Motor neuron (in vitro differentiated cells): Measurements from ENCODE around the gene CD164L2. TPM values are rescaled to one million over a fixed set of nuclear protein-coding genes. Genes with fewer than 3 reads are reported as not detected.

Source experiments
- ATAC-seq, 8 experiments: fragments of 200-7000 bp; cut with Tn5 transposase; replicated peaks in 6 of 8; 2 replicates each; pipeline ENCODE4 v1.8.0; 2021; ENCODE audit warnings: mild to moderate bottlenecking in 8 of 8, moderate library complexity in 8 of 8
- H3K27ac ChIP-seq, 2 donors: fragments of 250-450 bp; sonication (Bioruptor Pico); 2 replicates each; pipeline ENCODE4 v1.9.0; 2021; ENCODE audit warnings: antibody characterized with exemption in 2 of 2, mild to moderate bottlenecking in 2 of 2, moderate library complexity in 1 of 2
- H3K4me1 ChIP-seq, 2 donors: fragments of 250-450 bp; sonication (Bioruptor Pico); replicated peaks in 1 of 2; 2 replicates each; pipeline ENCODE4 v1.6.1; 2021; ENCODE audit warnings: antibody characterized with exemption in 2 of 2, mild to moderate bottlenecking in 2 of 2, moderate library complexity in 1 of 2
- H3K4me3 ChIP-seq, 5 donors: fragments of 250-450 bp; sonication (Bioruptor Pico); 2 replicates each; pipeline ENCODE4 v1.9.0; 2021; ENCODE audit warnings: antibody characterized with exemption in 5 of 5, mild to moderate bottlenecking in 5 of 5, moderate library complexity in 4 of 5
- WGBS, 10 experiments: fragments of 450-650 bp; shearing (Covaris generic); methylation state at CpG; one replicate each; pipeline ENCODE4 v1.0.0; 2022; 5-methylcytosine and 5-hydroxymethylcytosine counted together
- in situ Hi-C, 9 experiments: fragments of 400-800 bp; cut with MboI; loops; one replicate each; pipeline ENCODE4 v1.15.0; 2021; ENCODE audit warnings: low sequenced_read_pairs in 9 of 9, low pct_unique_long_range_greater_than_20kb in 2 of 9; ENCODE audit not compliant: unreplicated experiment in 9 of 9
- total RNA-seq, 8 experiments: library from RNA; unstranded; fragments of 300-600 nt; gene quantifications; 2 replicates each; pipeline versions ENCODE4 v1.2.3 to v1.2.4, GENCODE V29; 2022

CD164L2 gene
- total RNA-seq, 8 experiments from 2014 or later = 0.11 to 1.6 (median 0.54) TPM; not detected in 1

DNA sequence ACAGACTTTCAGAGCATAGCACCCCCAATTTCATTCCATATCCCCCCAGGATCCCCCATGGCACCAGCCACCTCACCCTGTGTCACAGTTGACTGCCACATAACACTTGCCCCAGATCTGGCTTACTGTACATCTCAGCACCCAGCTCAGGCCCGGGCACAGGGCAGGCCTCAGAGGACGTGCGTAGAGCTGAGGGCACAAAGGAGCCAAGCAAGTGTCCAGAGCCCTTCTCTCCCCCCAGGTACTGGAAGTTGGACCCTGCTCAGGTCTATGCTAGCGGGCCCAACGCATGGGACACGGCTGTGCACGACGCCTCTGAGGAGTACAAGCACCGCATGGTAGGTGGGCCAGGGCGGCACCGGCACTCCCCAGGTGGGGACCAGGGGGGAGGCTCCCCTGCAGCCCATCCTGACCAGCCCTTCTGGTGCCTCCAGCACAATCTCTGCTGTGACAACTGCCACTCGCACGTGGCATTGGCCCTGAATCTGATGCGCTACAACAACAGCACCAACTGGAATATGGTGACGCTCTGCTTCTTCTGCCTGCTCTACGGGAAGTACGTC, 49.3 kb downstream of the CD164L2 start:
- peaks cover 3 to 4% of the 10 kb centered on the region in 2 donors for H3K4me1 ChIP-seq
- no peak overlapping the region for H3K27ac ChIP-seq
- WGBS, 10 experiments = 87 to 100% (median 94%) methylated on average over 2 to 8 of the region's 17 CpGs; no CpG with 5 or more reads in 6 of the 10 experiments
- in situ Hi-C loops = no loop called here
- ATAC-seq = no peak
- no peak overlapping the region for H3K4me3 ChIP-seq

DNA sequence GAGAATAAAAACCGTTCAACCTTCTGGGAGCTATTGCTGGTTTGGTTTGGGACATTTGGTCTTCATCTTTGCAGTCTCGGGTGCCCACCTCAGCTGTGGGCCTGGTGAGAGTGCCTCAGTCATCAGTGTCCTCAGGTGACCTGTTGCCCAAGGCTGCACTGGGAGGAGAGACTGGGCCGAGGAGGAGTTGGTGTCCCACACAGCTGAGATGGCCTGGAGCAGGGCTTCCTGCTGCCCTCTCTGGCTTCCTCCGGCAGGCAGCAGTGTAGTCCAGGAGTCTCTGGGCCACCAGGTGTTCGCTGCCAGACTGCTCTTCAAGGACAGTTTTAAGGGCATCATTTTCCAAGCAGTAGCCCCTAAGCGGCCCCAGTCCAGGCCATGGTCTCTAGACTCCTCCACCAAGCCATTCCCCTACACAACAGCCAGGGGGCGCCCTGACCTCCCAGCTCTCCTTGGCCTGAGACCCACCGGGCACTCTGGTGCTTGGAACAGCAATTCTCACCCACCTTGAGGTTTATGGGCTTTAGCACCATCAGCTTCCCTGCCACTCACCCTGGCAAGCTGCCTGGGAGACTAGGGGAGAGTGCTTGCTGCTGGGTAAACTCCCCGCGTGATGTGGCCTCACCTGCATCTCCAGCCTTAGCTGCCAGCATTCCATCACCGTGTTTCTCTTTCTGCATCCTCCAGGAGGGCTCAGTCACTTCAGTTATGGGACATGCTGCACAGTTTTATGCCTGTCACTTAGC, 50.4 kb downstream of the CD164L2 start:
- WGBS, 10 experiments = 20 to 100% (median 85%) methylated on average over 1 to 10 of the region's 11 CpGs; no CpG with 5 or more reads in 3 of the 10 experiments
- peak; percentile 73 to 95 (median 79) for ATAC-seq
- Histone ChIP-seq H3K27ac (no peak overlapping the region), H3K4me1 (no peaks in the 10 kb centered on the region), H3K4me3 (no peak overlapping the region)
- in situ Hi-C loops = no loop called here

DNA sequence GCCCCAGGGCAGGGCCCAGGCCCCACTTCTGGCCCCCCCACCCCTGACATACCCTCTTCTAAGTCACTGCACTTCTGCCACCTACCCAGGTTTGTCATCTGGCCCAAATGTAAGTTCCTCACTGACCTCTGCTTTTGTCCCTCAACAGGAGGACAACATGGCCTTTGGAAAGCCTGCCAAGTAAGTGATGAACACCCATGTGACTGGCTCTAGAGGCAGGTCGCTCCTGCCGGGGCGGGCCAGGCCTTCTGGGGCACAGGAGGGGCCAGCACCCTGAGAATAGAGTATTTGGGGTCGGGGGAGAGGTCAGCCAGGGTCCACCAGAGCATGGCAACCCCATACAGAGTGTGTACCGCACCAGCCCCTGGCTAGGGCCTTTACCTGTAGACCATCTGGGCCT, 51.2 kb downstream of the CD164L2 start:
- ATAC-seq = no peak
- Histone ChIP-seq H3K27ac (no peak overlapping the region), H3K4me1 (no peaks in the 10 kb centered on the region), H3K4me3 (no peak overlapping the region)
- in situ Hi-C loops = no loop called here
- 80 to 100% (median 100%) methylated on average over 1 to 3 of the region's 5 CpGs; no CpG with 5 or more reads in 7 of the 10 experiments for WGBS, 10 experiments

DNA sequence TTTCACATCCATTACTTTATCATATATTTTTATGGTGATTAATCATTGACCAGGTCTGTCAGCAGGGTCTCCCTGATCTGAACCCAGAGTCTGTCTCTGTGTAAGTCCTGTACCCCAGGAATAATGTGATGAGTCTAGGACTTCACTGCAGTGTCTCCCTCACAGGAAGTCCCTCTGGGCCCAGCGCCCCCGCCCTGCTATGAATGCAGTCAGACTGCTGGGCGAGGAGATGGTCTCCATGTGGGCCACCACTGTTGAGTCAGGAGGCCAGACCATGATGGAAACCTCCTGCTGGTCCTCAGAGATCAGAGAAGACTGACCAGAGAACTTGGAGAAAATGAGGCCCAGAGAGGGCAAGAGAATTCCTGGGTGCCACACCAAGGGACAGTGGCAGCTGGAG, 51.7 kb downstream of the CD164L2 start:
- peak in 2 of 8 experiments; percentile 19 to 21 for ATAC-seq
- H3K4me3 ChIP-seq = no peak overlapping the region
- in situ Hi-C loops = no loop called here
- 68 to 100% (median 97%) methylated on average over 2 to 3 of the region's 3 CpGs; no CpG with 5 or more reads in 6 of the 10 experiments for WGBS, 10 experiments
- no peak overlapping the region for H3K27ac ChIP-seq
- no peaks in the 10 kb centered on the region for H3K4me1 ChIP-seq

DNA sequence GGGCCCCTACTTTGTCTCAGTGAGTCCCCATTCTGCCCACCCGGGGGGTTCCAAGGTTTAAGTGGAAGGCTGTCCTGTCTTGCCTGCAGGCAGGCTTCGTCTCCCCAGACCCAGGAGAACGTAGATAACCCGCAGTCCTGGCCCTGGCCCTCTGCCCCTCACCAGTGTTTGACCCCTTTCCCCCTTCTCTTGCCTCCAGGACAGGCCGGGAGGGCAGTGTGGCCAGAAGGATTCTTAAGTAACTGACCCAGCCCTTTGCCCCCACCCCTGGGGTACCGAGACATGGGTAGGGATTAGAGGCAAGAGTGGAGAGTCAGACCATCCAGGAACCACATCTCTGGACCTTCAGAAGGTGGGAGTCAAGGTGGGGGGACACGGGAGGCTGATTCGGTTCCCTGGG, 52.3 kb downstream of the CD164L2 start:
- in situ Hi-C loops = no loop called here
- H3K4me3 ChIP-seq = no peak overlapping the region
- no peak overlapping the region for H3K27ac ChIP-seq
- WGBS, 10 experiments = 88 to 92% (median 92%) methylated on average over 2 to 5 of the region's 8 CpGs; no CpG with 5 or more reads in 6 of the 10 experiments
- no peak for ATAC-seq
- no peaks in the 10 kb centered on the region for H3K4me1 ChIP-seq

Other genes with a start within 250 kb of the CD164L2 start
- 10 to 100 TPM in 4 of 8 experiments, 1 to 10 TPM in 4; 4.2 to 39.5 (median 10.7) TPM for gene SLC9A1, start 228.2 kb downstream of the CD164L2 start, total RNA-seq
- gene WDTC1, start 148.7 kb downstream of the CD164L2 start, total RNA-seq = 10 to 100 TPM; 11.1 to 39.4 (median 27.8) TPM
- 10 to 100 TPM; 27.0 to 57.4 (median 38.0) TPM for gene TMEM222, start 61.2 kb downstream of the CD164L2 start, total RNA-seq
- 10 to 100 TPM in 3 of 8 experiments, 1 to 10 TPM in 5; 1.2 to 21.5 (median 3.2) TPM for gene SYTL1, start 41.3 kb downstream of the CD164L2 start, total RNA-seq
- gene MAP3K6, start 16.4 kb downstream of the CD164L2 start, total RNA-seq = 10 to 100 TPM in 4 of 8 experiments, 1 to 10 TPM in 4; 3.8 to 17.0 (median 10.9) TPM
- 10 to 100 TPM in 1 of 8 experiments, 1 to 10 TPM in 4, under 1 TPM in 1, not detected in 2; 0.37 to 10.3 (median 2.3) TPM for gene FCN3, start 8.5 kb downstream of the CD164L2 start, total RNA-seq
- 1 to 10 TPM in 7 of 8 experiments, under 1 TPM in 1; 0.56 to 4.0 (median 2.5) TPM for gene GPR3, start 9.3 kb upstream of the CD164L2 start, total RNA-seq
- gene WASF2, start 106.8 kb upstream of the CD164L2 start, total RNA-seq = 10 to 100 TPM; 11.8 to 38.3 (median 22.4) TPM
- 10 to 100 TPM in 7 of 8 experiments, 1 to 10 TPM in 1; 8.6 to 30.2 (median 14.4) TPM for gene AHDC1, start 220.8 kb upstream of the CD164L2 start, total RNA-seq